Right renal cortex interstitium (tissue), 3 donors: ENCODE results near the gene APH1B. TPM values are rescaled to one million over a fixed set of nuclear protein-coding genes. Genes with fewer than 3 reads are reported as not detected.

Experiments used
- DNase-seq, 3 donors: peaks; one replicate each; pipeline ENCODE4 v3.0.0-alpha.2; 2013; ENCODE audit warnings: low read depth in 3 of 3, low spot score in 2 of 3
- polyA plus RNA-seq, 3 donors: library from polyadenylated mRNA; unstranded; fragments of 120-200 nt; gene quantifications; one replicate each; pipeline ENCODE4 v1.2.1, GENCODE V29; 2013; ENCODE audit not compliant: insufficient read length in 3 of 3

The APH1B gene
- polyA plus RNA-seq, 3 donors = 17.1 to 18.5 (median 18.4) TPM

GRCh38 chr15:63349621-63350020 is 72.2 kb downstream of the APH1B start:
- DNase-seq = no peak

- no peak for DNase-seq
Observed at GRCh38 chr15:63350178-63350621, 72.8 kb downstream of the APH1B start.

- no peak for DNase-seq
Observed at GRCh38 chr15:63351170-63351569, 73.8 kb downstream of the APH1B start.

GRCh38 chr15:63352808-63353207 is 75.4 kb downstream of the APH1B start:
- no peak for DNase-seq

- DNase-seq = no peak
Observed at GRCh38 chr15:63353261-63353660, 75.9 kb downstream of the APH1B start.

GRCh38 chr15:63353887-63354286 is 76.5 kb downstream of the APH1B start:
- no peak for DNase-seq

GRCh38 chr15:63354821-63355650 is 77.6 kb downstream of the APH1B start:
- DNase-seq = no peak

- no peak for DNase-seq
Observed at GRCh38 chr15:63357061-63357460, 79.7 kb downstream of the APH1B start.

GRCh38 chr15:63357731-63358130 is 80.3 kb downstream of the APH1B start:
- no peak for DNase-seq

GRCh38 chr15:63358241-63359029 is 81.0 kb downstream of the APH1B start:
- no peak for DNase-seq

Other genes with a start within 250 kb of the APH1B start
- gene TPM1, start 234.9 kb upstream of the APH1B start, polyA plus RNA-seq = 100 to 1,000 TPM; 468 to 511 (median 474) TPM
- 10 to 100 TPM; 18.3 to 23.7 (median 22.6) TPM for gene LACTB, start 155.7 kb upstream of the APH1B start, polyA plus RNA-seq
- gene RPS27L, start 120.1 kb upstream of the APH1B start, polyA plus RNA-seq = 100 to 1,000 TPM in 1 of 3 donors, 10 to 100 TPM in 2; 98.0 to 114 (median 98.7) TPM
- 10 to 100 TPM; 32.2 to 35.2 (median 32.3) TPM for gene RAB8B, start 88.0 kb upstream of the APH1B start, polyA plus RNA-seq
- gene CA12, start 104.2 kb downstream of the APH1B start, polyA plus RNA-seq = 100 to 1,000 TPM; 137 to 154 (median 151) TPM
- 10 to 100 TPM; 36.9 to 37.5 (median 37.4) TPM for gene USP3, start 227.0 kb downstream of the APH1B start, polyA plus RNA-seq